GM12875 (cell line): ENCODE data around the gene SDK1.

Experiments
- H3K4me3 ChIP-seq: one replicate; pipeline ENCODE4 v1.5.1; 2011; ENCODE audit warnings: low read depth, low read length, control low read depth
- TF ChIP-seq, protein P1 (sequence below): IDR thresholded peaks from 2 replicates; pipeline ENCODE4 v1.5.1; 2011; ENCODE audit warnings: low read depth, mild to moderate bottlenecking, control low read depth, inconsistent platforms, low read length, moderate library complexity, borderline replicate concordance; ENCODE audit not compliant: insufficient read depth

SDK1 gene

DNA sequence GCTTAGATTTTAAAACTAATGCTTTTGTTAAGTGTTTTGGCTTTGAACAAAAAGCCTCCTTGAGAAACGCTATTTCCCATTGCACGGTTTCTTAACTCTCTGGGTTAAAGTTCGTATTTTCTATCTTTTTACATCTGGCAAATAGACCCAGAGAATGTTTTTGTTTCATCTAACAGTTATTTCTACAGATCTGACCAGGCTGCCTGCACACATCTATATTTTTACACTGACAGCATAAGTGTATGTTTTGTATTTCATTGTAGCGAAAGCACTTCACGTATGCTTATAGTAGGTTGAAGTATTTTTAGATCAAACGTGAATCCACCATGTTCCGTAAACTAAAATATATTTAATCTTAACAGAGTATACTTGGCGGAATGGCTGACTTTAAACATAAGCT lies 477.3 kb downstream of the SDK1 start:
- TF ChIP-seq, protein P1, sequence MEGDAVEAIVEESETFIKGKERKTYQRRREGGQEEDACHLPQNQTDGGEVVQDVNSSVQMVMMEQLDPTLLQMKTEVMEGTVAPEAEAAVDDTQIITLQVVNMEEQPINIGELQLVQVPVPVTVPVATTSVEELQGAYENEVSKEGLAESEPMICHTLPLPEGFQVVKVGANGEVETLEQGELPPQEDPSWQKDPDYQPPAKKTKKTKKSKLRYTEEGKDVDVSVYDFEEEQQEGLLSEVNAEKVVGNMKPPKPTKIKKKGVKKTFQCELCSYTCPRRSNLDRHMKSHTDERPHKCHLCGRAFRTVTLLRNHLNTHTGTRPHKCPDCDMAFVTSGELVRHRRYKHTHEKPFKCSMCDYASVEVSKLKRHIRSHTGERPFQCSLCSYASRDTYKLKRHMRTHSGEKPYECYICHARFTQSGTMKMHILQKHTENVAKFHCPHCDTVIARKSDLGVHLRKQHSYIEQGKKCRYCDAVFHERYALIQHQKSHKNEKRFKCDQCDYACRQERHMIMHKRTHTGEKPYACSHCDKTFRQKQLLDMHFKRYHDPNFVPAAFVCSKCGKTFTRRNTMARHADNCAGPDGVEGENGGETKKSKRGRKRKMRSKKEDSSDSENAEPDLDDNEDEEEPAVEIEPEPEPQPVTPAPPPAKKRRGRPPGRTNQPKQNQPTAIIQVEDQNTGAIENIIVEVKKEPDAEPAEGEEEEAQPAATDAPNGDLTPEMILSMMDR = no peak
- H3K4me3 ChIP-seq = no peak overlapping the region

DNA sequence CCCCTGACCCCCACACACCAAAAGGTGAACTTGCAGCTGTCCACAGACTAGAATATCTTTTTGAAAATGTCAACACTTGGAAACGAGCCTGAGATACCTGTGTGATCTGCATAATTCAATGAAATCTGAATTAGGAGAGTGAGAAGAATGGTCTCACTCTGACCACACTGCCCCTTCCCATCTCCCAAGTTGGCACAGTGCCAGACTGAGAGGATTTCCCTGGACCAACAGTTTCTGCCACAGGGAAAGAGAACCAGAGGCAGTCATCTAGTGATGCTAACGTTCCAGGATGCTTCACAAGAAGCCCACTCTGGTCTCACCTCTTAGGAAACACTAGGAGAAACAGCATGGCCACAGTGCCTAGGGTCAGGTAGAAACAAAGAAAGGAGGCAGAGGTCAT lies 479.0 kb downstream of the SDK1 start:
- H3K4me3 ChIP-seq = no peak overlapping the region
- TF ChIP-seq, protein P1 = no peak

DNA sequence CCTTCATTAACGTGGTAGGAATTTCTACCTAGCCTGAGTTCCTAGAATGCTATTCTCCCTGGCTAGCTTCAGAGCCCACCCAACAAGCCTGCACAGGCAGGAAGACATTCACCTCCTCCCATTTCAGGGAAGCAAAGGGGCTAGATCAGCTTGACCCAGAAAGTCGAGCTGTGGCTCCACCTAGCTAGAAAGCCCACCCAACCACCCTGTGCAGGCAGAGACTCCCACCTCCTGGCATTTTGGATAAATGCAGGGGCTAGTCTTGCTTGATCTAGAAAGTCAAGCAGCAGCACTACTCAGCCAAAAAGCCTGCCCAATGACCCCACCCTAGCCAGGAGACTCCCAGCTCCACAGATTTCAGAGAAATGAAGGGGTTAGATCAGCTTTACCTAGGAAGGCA lies 479.5 kb downstream of the SDK1 start:
- TF ChIP-seq, protein P1 = no peak
- H3K4me3 ChIP-seq = no peak overlapping the region

DNA sequence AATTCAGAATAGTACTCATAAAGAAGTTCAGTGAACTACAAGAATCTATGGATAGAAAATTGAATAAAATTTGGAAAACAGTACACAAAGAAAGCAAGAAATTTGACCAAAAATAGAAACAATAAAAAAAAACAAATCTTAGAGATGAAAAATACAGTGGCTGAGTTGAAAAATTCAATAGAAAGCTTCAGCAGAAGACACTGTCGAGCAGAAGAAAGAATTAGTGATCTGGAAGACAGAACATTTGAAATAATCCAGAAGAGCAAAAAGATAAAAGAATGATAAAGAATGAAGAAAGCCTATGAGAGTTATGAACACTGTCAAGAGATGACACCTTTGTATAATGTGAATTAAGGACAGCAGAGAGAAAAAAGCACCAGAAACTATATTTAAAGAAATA lies 480.6 kb downstream of the SDK1 start:
- TF ChIP-seq, protein P1 = no peak
- H3K4me3 ChIP-seq = no peak overlapping the region

DNA sequence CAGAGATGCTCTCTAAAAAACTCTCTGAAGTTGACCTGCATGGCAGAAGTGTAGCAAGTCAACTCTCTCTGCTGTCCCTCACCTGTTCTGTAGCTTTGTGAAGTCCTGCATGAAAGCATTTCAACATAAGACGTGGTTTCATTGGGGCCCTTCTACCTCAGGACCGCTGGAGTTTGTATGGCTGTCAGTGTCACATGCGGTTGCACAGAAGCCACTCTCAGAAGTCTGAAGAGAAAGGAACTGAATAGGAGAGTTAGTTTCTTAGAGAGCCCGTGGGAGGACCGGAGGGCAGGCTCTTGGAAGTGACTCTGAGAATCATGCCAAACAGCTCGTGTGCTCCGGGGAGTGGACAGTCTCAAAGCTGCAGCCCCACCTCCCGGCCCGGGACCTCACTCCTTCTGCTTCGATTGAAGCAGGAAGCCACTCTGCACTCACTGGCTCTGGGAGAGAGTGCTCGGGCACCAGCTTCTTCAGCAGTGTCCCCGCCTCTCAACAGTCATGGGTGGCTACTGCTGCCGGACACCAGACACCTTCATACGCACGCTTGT lies 486.7 kb downstream of the SDK1 start:
- TF ChIP-seq, protein P1 = no peak
- H3K4me3 ChIP-seq = no peak overlapping the region

DNA sequence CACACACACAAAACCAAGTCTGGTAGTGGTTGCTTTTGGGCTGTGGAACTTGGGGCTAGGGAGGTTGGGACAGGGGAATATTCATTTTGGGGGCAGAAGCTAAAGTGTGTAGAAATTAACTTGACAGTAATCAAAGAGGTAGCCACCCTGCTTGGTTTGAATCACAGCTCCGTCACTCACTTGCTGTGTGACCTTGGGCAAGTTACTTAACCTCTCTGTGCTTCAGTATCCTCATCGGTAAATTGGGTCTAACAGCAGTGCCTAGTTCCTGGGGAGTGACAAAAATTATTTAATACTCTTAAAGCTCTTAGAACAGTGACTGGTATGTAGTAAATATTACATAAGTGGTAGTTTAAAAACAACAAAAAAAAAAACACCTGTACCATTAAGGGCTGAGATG lies 489.8 kb downstream of the SDK1 start:
- TF ChIP-seq, protein P1 = no peak
- no peak overlapping the region for H3K4me3 ChIP-seq

DNA sequence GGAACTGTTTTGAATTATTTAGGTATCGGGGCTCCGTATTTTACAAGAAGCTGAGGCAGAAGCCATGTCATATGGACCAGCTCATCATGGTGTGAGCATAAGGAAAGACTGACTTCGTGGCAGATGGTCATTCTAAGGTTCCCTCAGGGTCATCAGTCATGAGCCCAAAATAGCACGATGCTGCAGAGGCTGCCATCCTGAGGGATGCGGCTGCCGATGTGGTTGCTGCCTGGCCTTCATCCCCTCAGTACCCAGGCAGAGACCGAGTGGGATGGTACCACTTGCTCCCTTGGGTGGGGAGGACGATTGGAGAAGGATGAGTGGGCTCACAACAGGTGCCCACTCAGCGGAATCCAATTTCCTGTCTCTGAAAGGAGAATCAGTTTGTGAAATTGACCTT lies 490.3 kb downstream of the SDK1 start:
- TF ChIP-seq, protein P1 = no peak
- no peak overlapping the region for H3K4me3 ChIP-seq
